Small intestine (tissue), 7 donors: Measurements from ENCODE around the gene CTAGE1. TPM values are rescaled to one million over a fixed set of nuclear protein-coding genes. Genes with fewer than 3 reads are reported as not detected.
A peak's percentile ranks its signal among the peaks of the same experiment; 100 is the strongest.

ENCODE experiments used
- DNase-seq, 2 donors: peaks; one replicate each; pipeline versions ENCODE4 v3.0.0 to v3.0.0-alpha.2; 2013
- FAIRE-seq: peaks from 2 replicates; lab custom pipeline; 2012; peaks lifted over from hg19 to GRCh38; lab: Jason Lieb, UNC
- H3K27ac ChIP-seq, 3 donors: one replicate each; pipeline ENCODE4 v1.5.1; 2013; ENCODE audit warnings: low read length in 2 of 3, mild to moderate bottlenecking in 2 of 3, control low read depth in 1 of 3, inconsistent platforms in 1 of 3, low read depth in 1 of 3, moderate library complexity in 1 of 3
- H3K27me3 ChIP-seq, 3 donors: one replicate each; pipeline ENCODE4 v1.6.1; 2013; ENCODE audit warnings: low read length in 3 of 3, inconsistent platforms in 1 of 3; ENCODE audit not compliant: control insufficient read depth in 3 of 3, insufficient read depth in 3 of 3
- H3K36me3 ChIP-seq, 3 donors: one replicate each; pipeline ENCODE4 v1.6.1; 2013; ENCODE audit warnings: low read length in 3 of 3, inconsistent platforms in 1 of 3, low read depth in 1 of 3, mild to moderate bottlenecking in 1 of 3, moderate library complexity in 1 of 3; ENCODE audit not compliant: control insufficient read depth in 3 of 3, insufficient read depth in 2 of 3
- H3K4me1 ChIP-seq, 3 donors: one replicate each; pipeline ENCODE4 v1.6.1; 2013; ENCODE audit warnings: low read length in 2 of 3, inconsistent platforms in 1 of 3, low read depth in 1 of 3, mild to moderate bottlenecking in 1 of 3, moderate library complexity in 1 of 3; ENCODE audit not compliant: control insufficient read depth in 3 of 3, insufficient read depth in 2 of 3
- H3K4me3 ChIP-seq, 3 donors: one replicate each; pipeline ENCODE4 v1.5.1; 2013; ENCODE audit warnings: low read length in 3 of 3, control low read depth in 1 of 3, inconsistent platforms in 1 of 3, low read depth in 1 of 3, mild to moderate bottlenecking in 1 of 3, moderate library complexity in 1 of 3
- H3K9me3 ChIP-seq, 2 donors: one replicate each; pipeline ENCODE4 v1.6.1; 2013; ENCODE audit warnings: low read depth in 1 of 2, low read length in 1 of 2; ENCODE audit not compliant: control insufficient read depth in 2 of 2, insufficient read depth in 1 of 2
- WGBS, 3 donors: extraction: QIAGEN DNeasy Blood & Tissue Kit; methylation state at CpG; one replicate each; pipeline ENCODE4 v1.1.7; 2013; 5-methylcytosine and 5-hydroxymethylcytosine counted together
- polyA plus RNA-seq, 4 donors: library from polyadenylated mRNA; stranded (reverse) in 3 of 4; unstranded in 1 of 4; fragments of 200-250 nt in 3 of 4; fragments of 120-200 nt in 1 of 4; gene quantifications; one replicate each; pipeline versions ENCODE4 v1.2.1 to v1.2.3, GENCODE V29; 2013
- donor health status: healthy with polysubstance abuse.
- donor health status: control.
- donor health status: control.
- donor health status: Bipolar disorder and iron deficiency.
- donor health status: healthy.

CTAGE1 gene
- polyA plus RNA-seq, 4 donors: 0.10 TPM; not detected in 3

DNA sequence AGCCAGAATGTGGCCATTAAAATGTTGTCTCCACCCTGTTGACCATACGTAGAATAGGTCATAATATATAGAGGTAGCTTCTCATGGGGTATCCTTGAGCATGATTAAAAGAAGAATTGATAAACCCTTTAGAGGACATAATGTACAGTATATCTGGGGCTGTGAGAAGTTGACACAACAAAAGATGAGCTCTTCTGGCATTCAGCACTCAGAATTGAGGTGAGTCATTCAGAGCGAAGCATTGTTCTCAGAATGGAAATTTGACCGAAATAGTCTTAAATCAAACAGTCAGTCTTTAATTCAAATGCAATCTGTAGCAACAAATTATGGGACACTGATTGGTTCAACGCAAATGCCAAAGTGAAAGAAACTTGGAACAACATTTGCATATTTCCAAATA lies 47.3 kb downstream of the CTAGE1 start:
- no peak for DNase-seq
- 93 to 98% (median 95%) methylated on average over 4 of the region's 4 CpGs for WGBS, 3 donors
- FAIRE-seq: no peak
- Histone ChIP-seq H3K27me3 (no peaks in the 10 kb centered on the region), H3K9me3 (peaks cover 0 to 3% of the 10 kb centered on the region in 2 donors), H3K36me3 (no peaks in the 10 kb centered on the region), H3K4me3 (no peak overlapping the region), H3K4me1 (no peaks in the 10 kb centered on the region), H3K27ac (no peak overlapping the region)

DNA sequence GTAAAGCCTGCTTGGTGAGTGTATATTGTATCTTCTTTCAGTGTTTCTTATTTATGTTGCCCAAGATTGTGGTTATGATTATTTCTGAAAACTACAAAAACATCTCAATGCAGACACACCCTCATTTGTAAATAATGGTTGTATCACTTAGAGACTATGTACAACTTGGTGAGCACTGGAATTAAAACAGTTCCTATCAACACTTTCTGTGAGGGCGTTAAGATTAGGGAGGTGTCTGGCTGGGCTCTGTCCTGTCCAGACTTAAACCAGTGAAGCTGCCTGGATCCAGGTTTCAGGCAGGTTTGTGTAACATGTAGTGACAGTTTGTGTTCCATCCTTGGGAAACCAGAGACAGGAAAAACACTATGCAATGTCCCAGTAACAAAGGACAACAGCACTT lies 49.7 kb downstream of the CTAGE1 start:
- H3K27me3 ChIP-seq: no peaks in the 10 kb centered on the region
- WGBS, 3 donors: 61 to 69% (median 62%) methylated on average over 1 of the region's 1 CpG
- FAIRE-seq (no peak), DNase-seq (no peak)
- H3K9me3 ChIP-seq: peaks cover 0 to 3% of the 10 kb centered on the region in 2 donors
- H3K36me3 ChIP-seq: no peaks in the 10 kb centered on the region
- H3K4me3 ChIP-seq: no peak overlapping the region
- no peaks in the 10 kb centered on the region for H3K4me1 ChIP-seq
- H3K27ac ChIP-seq: no peak overlapping the region

DNA sequence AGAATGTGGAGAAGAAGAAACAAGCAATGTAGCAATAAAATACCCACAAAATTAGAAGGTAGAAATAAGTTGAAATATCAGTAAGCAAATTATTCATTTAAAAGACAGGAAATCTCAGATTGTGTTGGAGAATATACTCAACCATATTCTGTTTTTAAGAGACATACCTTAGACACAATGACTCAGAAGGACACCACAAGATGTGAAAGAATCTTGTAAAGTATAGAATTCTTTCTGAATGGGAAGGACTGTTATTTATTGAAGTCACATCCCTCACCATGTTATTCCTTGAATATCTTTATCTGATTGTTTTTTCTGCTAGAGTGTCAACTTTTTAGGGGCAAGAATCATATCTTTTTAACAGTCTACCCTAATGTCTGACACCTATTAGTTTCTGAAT lies 50.4 kb downstream of the CTAGE1 start:
- FAIRE-seq (no peak), DNase-seq (no peak)
- H3K27me3 ChIP-seq: no peaks in the 10 kb centered on the region
- H3K4me3 ChIP-seq: no peak overlapping the region
- H3K4me1 ChIP-seq: no peaks in the 10 kb centered on the region
- H3K9me3 ChIP-seq: no peaks in the 10 kb centered on the region
- no peaks in the 10 kb centered on the region for H3K36me3 ChIP-seq
- no peak overlapping the region for H3K27ac ChIP-seq

GRCh38 chr18:22363867-22364463 lies 53.8 kb downstream of the CTAGE1 start:
- peaks cover 0 to 2% (median 0%) of the 10 kb centered on the region in 3 donors for H3K4me1 ChIP-seq
- H3K27me3 ChIP-seq: no peaks in the 10 kb centered on the region
- H3K36me3 ChIP-seq: no peaks in the 10 kb centered on the region
- H3K4me3 ChIP-seq: no peak overlapping the region
- FAIRE-seq (no peak), DNase-seq (peak; percentile 47 to 50)
- no peaks in the 10 kb centered on the region for H3K9me3 ChIP-seq
- WGBS, 3 donors: 89 to 100% (median 100%) methylated on average over 1 of the region's 1 CpG
- no peak overlapping the region for H3K27ac ChIP-seq

Other genes with a start within 250 kb of the CTAGE1 start
- 100 to 1,000 TPM in 1 of 4 donors, 10 to 100 TPM in 3; 25.9 to 109 (median 32.4) TPM for gene GATA6, start 248.3 kb downstream of the CTAGE1 start, polyA plus RNA-seq